Immature natural killer cell (primary cell): ENCODE measurements around the gene ZNF883. TPM values are rescaled to one million over a fixed set of nuclear protein-coding genes. Genes with fewer than 3 reads are reported as not detected.
"Not testable (repeated sequence)": the region's sequence is repeated elsewhere in the genome, so short reads cannot be mapped to it uniquely, and the experiment has no call there.

Experiments used
- DNase-seq, 3 donors: peaks; one replicate each; pipeline ENCODE4 v3.0.0; 2022; ENCODE audit warnings: mixed read lengths in 1 of 3
- H3K27ac Mint-ChIP-seq, 6 donors: one replicate each; pipeline ENCODE4 v1.8.0; 2020; ENCODE audit warnings: mixed read lengths in 6 of 6, mild to moderate bottlenecking in 5 of 6, inconsistent platforms in 4 of 6, moderate library complexity in 3 of 6
- H3K27me3 Mint-ChIP-seq, 3 donors: one replicate each; pipeline ENCODE4 v1.8.0; 2020 to 2021; ENCODE audit warnings: low read depth in 3 of 3, mild to moderate bottlenecking in 3 of 3, mixed read lengths in 3 of 3, moderate library complexity in 3 of 3, inconsistent platforms in 1 of 3
- H3K36me3 Mint-ChIP-seq, 3 donors: one replicate each; pipeline ENCODE4 v1.8.0; 2020; ENCODE audit warnings: mixed read lengths in 3 of 3, inconsistent platforms in 2 of 3, mild to moderate bottlenecking in 2 of 3
- H3K4me1 Mint-ChIP-seq, 2 donors: one replicate each; pipeline ENCODE4 v1.8.0; 2020; ENCODE audit warnings: inconsistent platforms in 2 of 2, mild to moderate bottlenecking in 2 of 2, mixed read lengths in 2 of 2, moderate library complexity in 1 of 2
- H3K4me3 Mint-ChIP-seq, 5 donors: one replicate each; pipeline ENCODE4 v1.8.0; 2020; ENCODE audit warnings: mild to moderate bottlenecking in 5 of 5, mixed read lengths in 5 of 5, inconsistent platforms in 3 of 5, moderate library complexity in 3 of 5
- H3K9me3 Mint-ChIP-seq, 6 donors: one replicate each; pipeline ENCODE4 v1.8.0; 2020; ENCODE audit warnings: mild to moderate bottlenecking in 6 of 6, mixed read lengths in 6 of 6, inconsistent platforms in 4 of 6, moderate library complexity in 3 of 6
- polyA plus RNA-seq, 3 donors: library from polyadenylated mRNA; unstranded; fragments of 300-500 nt; fragmentation: Illumina TruSeq; gene quantifications; one replicate each; pipeline ENCODE4 v1.2.3, GENCODE V29; 2021

Gene ZNF883
- polyA plus RNA-seq: 1 to 10 TPM in 1 of 3 donors, under 1 TPM in 1, not detected in 1; 0.64 to 1.1 TPM

DNA sequence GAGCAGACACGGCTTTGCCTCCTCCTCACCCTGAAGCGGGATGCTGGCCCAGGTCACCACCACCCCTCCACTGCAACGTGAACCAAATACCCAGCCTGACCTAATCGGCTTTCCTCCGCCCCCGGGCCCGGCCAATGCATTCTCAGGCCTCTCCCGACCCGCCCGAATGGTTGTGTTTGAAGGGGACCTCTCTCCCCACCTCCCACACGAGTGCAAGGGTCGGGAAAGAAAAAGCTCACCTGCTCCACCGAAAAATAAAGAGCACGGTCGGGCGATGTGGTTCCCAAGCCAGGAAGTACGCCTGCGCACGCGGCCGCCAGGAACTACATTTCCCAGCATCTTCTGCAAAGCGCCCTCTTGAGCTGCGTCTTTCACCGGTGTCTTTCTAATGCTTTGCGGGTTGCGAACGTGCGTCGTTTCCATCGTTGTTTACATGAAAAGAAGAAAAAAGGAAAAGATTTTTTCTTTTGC lies at the start of gene ZNF883:
ZNF883 (minus strand) TSS at position 282 of the 471 bp plus-strand sequence.
- DNase-seq: peak in 2 of 3 donors; percentile 2 to 21
- H3K4me1 Mint-ChIP-seq: no peaks in the 10 kb centered on the region
- H3K4me3 Mint-ChIP-seq: peak within 1 kb of the TSS; percentile 58 to 79 (median 72)
- peak within 1 kb of the TSS in 1 of 6 donors; percentile 16 for H3K27ac Mint-ChIP-seq
- H3K36me3 Mint-ChIP-seq: peaks cover 0 to 10% (median 0%) of the 10 kb centered on the region in 3 donors
- H3K27me3 Mint-ChIP-seq: peaks cover 6 to 15% (median 6%) of the 10 kb centered on the region in 3 donors
- peaks cover 8 to 64% (median 34%) of the 10 kb centered on the region in 6 donors for H3K9me3 Mint-ChIP-seq

GRCh38 chr9:113061072-113061850 lies 49.3 kb upstream of the ZNF883 start:
- not testable (repeated sequence) for H3K27ac Mint-ChIP-seq, H3K4me3 Mint-ChIP-seq, H3K36me3 Mint-ChIP-seq, DNase-seq
- Mint-ChIP-seq H3K4me1 (peaks cover 3 to 12% of the 10 kb centered on the region in 2 donors), H3K9me3 (peaks cover 7 to 19% (median 10%) of the 10 kb centered on the region in 6 donors), H3K27me3 (peaks cover 2 to 12% (median 10%) of the 10 kb centered on the region in 3 donors)

GRCh38 chr9:113059581-113060284 lies 47.7 kb upstream of the ZNF883 start:
- H3K36me3 Mint-ChIP-seq, H3K27ac Mint-ChIP-seq, DNase-seq: not testable (repeated sequence)
- H3K9me3 Mint-ChIP-seq: peaks cover 7 to 19% (median 10%) of the 10 kb centered on the region in 6 donors
- H3K4me3 Mint-ChIP-seq: peak overlapping the region in 2 of 5 donors; percentile 24 to 31
- H3K4me1 Mint-ChIP-seq: peaks cover 3 to 12% of the 10 kb centered on the region in 2 donors
- peaks cover 2 to 12% (median 10%) of the 10 kb centered on the region in 3 donors for H3K27me3 Mint-ChIP-seq

DNA sequence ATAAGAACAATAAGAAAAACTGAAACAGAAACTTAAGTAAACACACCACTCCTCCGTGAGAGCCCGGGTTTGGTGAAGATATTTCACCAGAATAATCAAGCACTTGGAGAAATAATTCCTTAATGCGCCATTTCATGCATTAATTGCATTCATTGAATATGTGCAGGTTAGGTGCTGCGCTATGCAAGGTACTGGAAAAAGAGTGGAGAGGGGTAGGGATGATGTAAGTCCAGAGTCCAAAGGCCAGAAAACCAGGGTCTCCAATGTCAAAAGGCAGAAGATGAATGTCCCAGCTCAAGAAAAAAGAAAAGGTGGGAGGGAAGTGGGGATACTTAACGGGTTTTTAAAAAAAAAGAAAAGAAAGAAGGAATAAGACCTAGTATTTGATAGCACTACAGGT lies 45.2 kb upstream of the ZNF883 start:
- Mint-ChIP-seq H3K4me1 (peaks cover 3 to 12% of the 10 kb centered on the region in 2 donors), H3K36me3 (peaks cover 0 to 3% (median 0%) of the 10 kb centered on the region in 3 donors), H3K27me3 (peaks cover 2 to 12% (median 10%) of the 10 kb centered on the region in 3 donors), H3K9me3 (peaks cover 7 to 19% (median 10%) of the 10 kb centered on the region in 6 donors), H3K4me3 (no peak overlapping the region), H3K27ac (no peak overlapping the region)
- DNase-seq: no peak

DNA sequence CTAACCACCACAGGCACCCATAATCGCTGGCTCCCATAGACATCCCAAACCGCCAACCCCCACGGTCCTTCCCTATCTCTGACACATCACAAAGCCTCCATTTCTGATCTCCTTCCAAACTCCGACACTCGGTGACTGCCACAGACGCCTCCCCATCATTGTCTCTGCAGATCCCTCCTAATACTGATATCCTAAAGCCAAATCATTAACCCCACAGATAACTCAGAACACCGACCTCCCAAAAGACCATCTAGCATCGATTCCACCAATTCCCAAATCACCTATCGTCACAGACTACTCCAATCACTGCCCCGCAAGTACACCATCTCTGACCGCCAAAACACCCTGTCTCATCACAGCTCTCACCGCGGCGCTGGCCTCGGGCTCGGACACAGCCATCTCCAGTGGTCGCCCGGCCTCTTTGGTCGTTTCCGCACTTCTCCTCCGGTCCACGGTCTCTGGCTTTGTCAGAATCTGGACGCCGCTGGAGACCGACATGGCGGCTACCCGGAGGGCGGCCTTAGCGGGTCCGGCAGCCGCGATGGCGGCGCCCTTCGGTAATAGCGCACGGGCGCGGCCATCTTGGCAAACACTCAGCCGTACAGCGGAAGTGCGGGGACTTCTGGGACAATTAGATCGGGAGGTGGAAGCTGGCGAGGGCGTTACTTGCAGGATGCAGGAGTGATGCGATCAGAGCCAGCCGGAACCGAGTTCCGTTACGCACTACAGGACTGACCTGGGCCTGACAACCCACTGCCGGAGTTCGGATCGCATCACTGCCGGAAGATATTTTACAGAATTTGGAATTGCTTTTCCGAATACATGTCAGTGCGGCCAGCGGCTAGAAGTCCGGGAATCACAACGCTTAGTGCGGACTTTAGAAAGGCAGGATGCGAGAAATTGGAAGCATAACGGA lies 44.5 kb upstream of the ZNF883 start, which contains the start of gene ZFP37:
ZFP37 (minus strand) TSS at position 534 of the 916 bp plus-strand sequence; CDS start at position 498, 36 bp downstream.
- peaks cover 2 to 12% (median 10%) of the 10 kb centered on the region in 3 donors for H3K27me3 Mint-ChIP-seq
- peak; percentile 63 to 76 (median 72) for DNase-seq
- H3K4me1 Mint-ChIP-seq: peaks cover 3 to 12% of the 10 kb centered on the region in 2 donors
- no peak within 1 kb of the TSS for H3K27ac Mint-ChIP-seq
- no peak within 1 kb of the TSS for H3K4me3 Mint-ChIP-seq
- peaks cover 7 to 19% (median 10%) of the 10 kb centered on the region in 6 donors for H3K9me3 Mint-ChIP-seq
- peaks cover 0 to 3% (median 0%) of the 10 kb centered on the region in 3 donors for H3K36me3 Mint-ChIP-seq

DNA sequence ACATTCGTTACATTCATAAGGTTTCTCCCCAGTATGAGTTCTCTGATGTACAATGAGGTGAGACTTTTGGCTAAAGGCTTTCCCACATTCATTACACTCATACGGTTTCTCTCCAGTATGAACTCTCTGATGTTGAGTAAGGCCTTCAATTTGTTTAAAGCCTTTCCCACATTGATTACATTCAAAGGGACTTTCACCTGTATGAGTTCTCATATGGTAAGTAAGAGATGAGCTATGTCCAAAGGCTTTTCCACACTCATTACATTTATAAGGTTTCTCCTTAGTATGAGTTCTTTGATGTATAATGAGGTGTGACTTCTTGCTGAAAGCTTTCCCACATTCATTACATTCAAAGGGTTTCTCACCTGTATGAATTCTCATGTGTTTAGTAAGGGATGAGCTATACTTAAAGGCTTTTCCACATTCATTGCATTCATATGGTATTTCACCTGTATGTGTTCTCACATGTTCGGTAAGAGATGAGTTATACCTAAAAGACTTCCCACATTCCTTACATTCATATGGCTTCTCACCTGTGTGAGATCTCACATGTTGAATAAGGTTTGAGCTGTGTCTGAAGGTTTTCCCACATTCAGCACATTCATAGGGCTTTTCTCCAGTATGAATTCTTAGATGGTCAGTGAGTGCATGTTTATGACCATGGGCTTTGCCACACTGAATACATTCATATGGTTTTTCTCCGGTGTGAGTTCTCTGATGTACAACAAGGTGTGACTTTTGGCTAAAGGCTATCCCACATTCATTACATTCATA lies 31.1 kb upstream of the ZNF883 start:
- H3K4me1 Mint-ChIP-seq: no peaks in the 10 kb centered on the region
- peaks cover 42 to 51% (median 47%) of the 10 kb centered on the region in 3 donors for H3K36me3 Mint-ChIP-seq
- DNase-seq: no peak
- peaks cover 64 to 99% (median 86%) of the 10 kb centered on the region in 6 donors for H3K9me3 Mint-ChIP-seq
- H3K27ac Mint-ChIP-seq: no peak overlapping the region
- no peak overlapping the region for H3K4me3 Mint-ChIP-seq
- no peaks in the 10 kb centered on the region for H3K27me3 Mint-ChIP-seq

- H3K9me3 Mint-ChIP-seq: peaks cover 25 to 75% (median 53%) of the 10 kb centered on the region in 6 donors
- H3K4me1 Mint-ChIP-seq: no peaks in the 10 kb centered on the region
- no peak for DNase-seq
- H3K27ac Mint-ChIP-seq: no peak overlapping the region
- no peak overlapping the region for H3K4me3 Mint-ChIP-seq
- peaks cover 2 to 4% (median 4%) of the 10 kb centered on the region in 3 donors for H3K27me3 Mint-ChIP-seq
- H3K36me3 Mint-ChIP-seq: peaks cover 0 to 6% (median 5%) of the 10 kb centered on the region in 3 donors
Observed at GRCh38 chr9:113026200-113026599, 14.2 kb upstream of the ZNF883 start.

DNA sequence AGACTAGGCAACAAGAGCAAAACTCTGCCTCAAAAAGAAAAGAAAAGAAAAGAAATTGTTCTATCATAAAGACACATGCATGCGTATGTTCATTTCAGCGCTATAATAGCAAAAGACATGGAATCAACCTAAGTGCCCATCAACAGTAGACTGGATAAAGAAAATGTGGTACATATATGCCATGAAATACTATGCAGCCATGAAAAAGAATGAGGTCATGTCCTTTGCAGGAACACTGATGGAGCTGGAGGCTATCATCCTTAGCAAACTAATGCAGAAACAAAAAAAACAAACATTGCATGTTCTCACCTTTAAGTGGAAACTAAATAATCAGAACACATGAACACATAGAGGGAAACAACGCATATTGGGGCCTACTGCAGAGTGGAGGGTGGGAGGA lies 6.3 kb upstream of the ZNF883 start:
- DNase-seq: no peak
- Mint-ChIP-seq H3K9me3 (peaks cover 15 to 76% (median 46%) of the 10 kb centered on the region in 6 donors), H3K4me3 (no peak overlapping the region), H3K27ac (no peak overlapping the region), H3K36me3 (peaks cover 4% of the 10 kb centered on the region in 3 donors), H3K27me3 (peaks cover 3 to 11% (median 5%) of the 10 kb centered on the region in 3 donors), H3K4me1 (no peaks in the 10 kb centered on the region)

GRCh38 chr9:113012492-113012891 lies 500 bp upstream of the ZNF883 start:
- Mint-ChIP-seq H3K4me3 (peak overlapping the region in 4 of 5 donors; percentile 12 to 79 (median 71)), H3K4me1 (no peaks in the 10 kb centered on the region), H3K9me3 (peaks cover 10 to 59% (median 37%) of the 10 kb centered on the region in 6 donors), H3K27me3 (peaks cover 6 to 17% (median 6%) of the 10 kb centered on the region in 3 donors), H3K27ac (no peak overlapping the region), H3K36me3 (peaks cover 0 to 10% (median 0%) of the 10 kb centered on the region in 3 donors)
- DNase-seq: no peak

DNA sequence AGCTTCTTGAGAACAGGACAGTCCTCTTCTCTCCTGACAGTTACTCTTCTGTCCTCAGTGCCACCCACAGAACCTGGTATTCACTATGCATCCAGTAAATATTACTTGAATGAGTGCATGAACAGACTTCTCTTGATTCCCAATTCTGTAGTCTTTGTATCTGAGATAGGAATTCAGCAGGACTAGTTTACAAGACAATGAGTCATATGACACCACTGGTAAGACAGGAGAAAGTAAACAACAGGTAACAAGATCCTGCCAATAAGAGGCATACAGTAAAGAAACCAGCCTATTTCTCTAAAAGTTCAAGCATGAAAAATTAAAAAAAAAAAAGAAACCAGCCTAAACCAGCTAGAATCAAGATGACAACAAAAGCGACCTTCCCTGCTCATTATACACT lies 6.2 kb downstream of the ZNF883 start:
- DNase-seq: no peak
- H3K4me3 Mint-ChIP-seq: no peak overlapping the region
- no peaks in the 10 kb centered on the region for H3K4me1 Mint-ChIP-seq
- peaks cover 10 to 13% (median 11%) of the 10 kb centered on the region in 3 donors for H3K36me3 Mint-ChIP-seq
- H3K27me3 Mint-ChIP-seq: peaks cover 2 to 4% (median 4%) of the 10 kb centered on the region in 3 donors
- H3K27ac Mint-ChIP-seq: no peak overlapping the region
- H3K9me3 Mint-ChIP-seq: peaks cover 24 to 70% (median 29%) of the 10 kb centered on the region in 6 donors

DNA sequence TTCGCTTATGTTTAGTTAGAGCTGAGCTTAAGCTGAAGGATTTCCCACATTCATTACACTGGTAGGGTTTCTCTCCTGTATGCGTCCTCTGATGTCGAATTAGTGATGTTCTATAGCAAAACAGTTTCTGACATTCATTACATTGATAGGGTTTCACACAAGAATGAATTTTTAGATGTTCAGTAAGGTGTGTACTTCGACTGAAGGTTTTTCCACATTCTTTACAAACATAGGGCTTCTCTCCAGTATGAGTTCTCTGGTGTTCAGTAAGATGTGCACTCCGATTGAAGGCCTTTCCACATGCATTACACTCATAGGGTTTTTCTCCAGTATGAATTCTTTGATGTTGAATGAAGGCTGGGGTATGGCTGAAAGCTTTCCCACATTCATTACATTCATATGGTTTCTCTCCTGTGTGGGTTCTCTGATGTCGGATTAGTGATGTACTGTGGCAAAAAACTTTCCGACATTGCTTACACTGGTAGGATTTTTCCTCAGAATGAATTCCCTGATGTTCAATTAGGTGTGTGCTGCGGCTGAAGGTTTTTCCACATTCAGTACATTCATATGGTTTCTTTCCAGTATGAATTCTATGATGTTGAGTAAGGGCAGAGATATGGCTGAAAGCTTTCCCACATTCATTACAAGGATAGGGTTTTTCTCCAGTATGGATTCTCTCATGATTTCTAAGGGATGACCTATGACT lies 14.6 kb downstream of the ZNF883 start:
- Mint-ChIP-seq H3K9me3 (peaks cover 39 to 92% (median 67%) of the 10 kb centered on the region in 6 donors), H3K27ac (no peak overlapping the region), H3K4me1 (no peaks in the 10 kb centered on the region), H3K27me3 (peaks cover 0 to 2% (median 1%) of the 10 kb centered on the region in 3 donors), H3K4me3 (no peak overlapping the region), H3K36me3 (peaks cover 29 to 52% (median 32%) of the 10 kb centered on the region in 3 donors)
- no peak for DNase-seq

DNA sequence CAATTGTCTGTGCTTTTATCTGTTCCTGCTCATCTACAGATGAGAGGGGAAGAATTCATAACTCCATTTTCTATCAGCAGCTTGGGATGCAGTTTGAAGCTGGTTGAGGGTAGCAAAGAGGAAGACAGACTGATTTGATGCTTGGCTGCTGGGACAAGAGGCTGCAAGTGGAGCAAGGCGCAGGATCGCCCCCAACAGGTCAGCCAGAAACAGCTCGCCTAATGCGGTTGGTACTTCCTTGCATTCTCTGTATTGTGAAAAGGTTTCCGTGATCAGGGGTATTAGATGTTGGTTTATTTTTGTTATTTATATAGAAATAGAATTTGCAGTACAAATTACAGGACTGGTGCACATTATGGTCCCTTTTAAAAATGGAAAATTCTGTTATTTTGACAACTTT lies 40.6 kb downstream of the ZNF883 start:
- no peaks in the 10 kb centered on the region for H3K4me1 Mint-ChIP-seq
- H3K4me3 Mint-ChIP-seq: no peak overlapping the region
- H3K36me3 Mint-ChIP-seq: no peaks in the 10 kb centered on the region
- H3K9me3 Mint-ChIP-seq: peaks cover 0 to 7% (median under 1%) of the 10 kb centered on the region in 6 donors
- DNase-seq: no peak
- no peak overlapping the region for H3K27ac Mint-ChIP-seq
- H3K27me3 Mint-ChIP-seq: peaks cover 1 to 9% (median 3%) of the 10 kb centered on the region in 3 donors
